Liver (tissue), 3 donors: ENCODE measurements around the gene FGF14.

Experiments
- ATF3 ChIP-seq: IDR thresholded peaks from 2 replicates; pipeline ENCODE4 v1.6.1; 2016; ENCODE audit warnings: antibody characterized with exemption
- CTCF ChIP-seq: fragments of 150-350 bp; IDR thresholded peaks from 2 replicates; pipeline ENCODE4 v1.5.1; 2017; ENCODE audit warnings: improper control_type of control experiment, low read depth, low read length; ENCODE audit not compliant: missing input control
- YY1 ChIP-seq: IDR thresholded peaks from 2 replicates; pipeline ENCODE4 v1.6.1; 2016; ENCODE audit warnings: antibody characterized with exemption, mild to moderate bottlenecking
- donor health status: healthy.
- donor health status: healthy.

GRCh38 chr13:102373221-102373620 is 28.6 kb downstream of the FGF14 start:
- TF ChIP-seq CTCF (no peak), ATF3 (no peak), YY1 (no peak)
